ENCODE data around the gene GAB2. TPM values are rescaled to one million over a fixed set of nuclear protein-coding genes. Genes with fewer than 3 reads are reported as not detected.

GAB2 gene
- total and polyA plus RNA-seq, 10 of the 15 experiments (the other 5 are each of a cell fraction or from before 2014, with no cell fraction given), result 0.69 to 12.6 (median 3.8) TPM

- TF ChIP-seq BCL3 (IDR thresholded peaks at IDR 0.05; ENCODE audit: borderline replicate concordance, insufficient read depth, low read depth, low read length, poor library complexity, severe bottlenecking) (no peak), RBBP5 (conservative IDR thresholded peaks at IDR 0.05) (no peak), KAT2A (conservative IDR thresholded peaks at IDR 0.05; ENCODE audit: control insufficient read depth, low read depth, low read length) (no peak), EP300 (IDR thresholded peaks at IDR 0.05; ENCODE audit: borderline replicate concordance in 1 of 2, control insufficient read depth in 1 of 2, low read depth in 2 of 2, low read length in 2 of 2) (no peak), CHD4 (IDR thresholded peaks at IDR 0.05) (no peak), POU2F2 (IDR thresholded peaks at IDR 0.05; ENCODE audit: borderline replicate concordance, low read depth, low read length) (no peak), EGR1 (IDR thresholded peaks at IDR 0.05; ENCODE audit: borderline replicate concordance in 1 of 2, low read depth in 2 of 2, low read length in 2 of 2) (no peak), GATAD2B (conservative IDR thresholded peaks at IDR 0.05; ENCODE audit: low read depth) (no peak), POLR2AphosphoS2 (IDR thresholded peaks at IDR 0.05; ENCODE audit: low read depth, low read length) (no peak), USF1 (IDR thresholded peaks at IDR 0.05; ENCODE audit: borderline replicate concordance, extremely low read length, insufficient read depth, low read depth, low read length) (no peak), IRF5 (IDR thresholded peaks at IDR 0.05; ENCODE audit: borderline replicate concordance) (no peak), USF2 (IDR thresholded peaks at IDR 0.05; ENCODE audit: borderline replicate concordance, low read depth, low read length) (no peak), MYC (IDR thresholded peaks at IDR 0.05; ENCODE audit: insufficient read depth, insufficient read length, insufficient replicate concordance, low read length, severe bottlenecking) (no peak), SRF (IDR thresholded peaks at IDR 0.05; ENCODE audit: low read depth in 2 of 2, low read length in 2 of 2) (no peak), ZNF24 (IDR thresholded peaks at IDR 0.05) (no peak)
Measured at GRCh38 chr11:78284260-78284659, 133.4 kb downstream of the GAB2 start (continued).
